HepG2 (cell line): ENCODE measurements around the gene KIAA1217. TPM values are rescaled to one million over a fixed set of nuclear protein-coding genes. Genes with fewer than 3 reads are reported as not detected.
A peak's percentile ranks its signal among the peaks of the same experiment; 100 is the strongest.

Source experiments
- CTCF ChIP-seq: sonication (generic); formaldehyde crosslinking; IDR thresholded peaks from 2 replicates; pipeline ENCODE4 v1.5.0; 2020; ENCODE audit warnings: mild to moderate bottlenecking, missing genetic modification reagents, moderate library complexity
- FIP1L1 ChIP-seq: fragments of 200-400 bp; formaldehyde crosslinking; IDR thresholded peaks from 2 replicates; pipeline ENCODE4 v1.6.1; 2018; ENCODE audit warnings: low read depth, mild to moderate bottlenecking, low read length, moderate library complexity, borderline replicate concordance; ENCODE audit not compliant: insufficient read depth
- HNF1B ChIP-seq: sonication (generic); formaldehyde crosslinking; IDR thresholded peaks from 2 replicates; pipeline ENCODE4 v1.5.1; 2020; ENCODE audit warnings: mild to moderate bottlenecking, moderate library complexity, missing genetic modification reagents
- MATR3 ChIP-seq: sonication (generic); formaldehyde crosslinking; IDR thresholded peaks from 2 replicates; pipeline ENCODE4 v1.4.0; 2020; ENCODE audit warnings: missing genetic modification reagents
- RAD21 ChIP-seq: fragments of 450-650 bp; formaldehyde crosslinking; IDR thresholded peaks from 2 replicates; pipeline ENCODE4 v1.5.0; 2020; ENCODE audit warnings: mild to moderate bottlenecking
- SMC3 ChIP-seq: IDR thresholded peaks from 2 replicates; pipeline ENCODE4 v1.6.1; 2011; ENCODE audit warnings: low read length, improper control_type of control experiment
- STAG1 ChIP-seq: sonication (generic); formaldehyde crosslinking; IDR thresholded peaks from 2 replicates; pipeline ENCODE4 v1.4.0; 2020; ENCODE audit warnings: missing genetic modification reagents
- TGIF2 ChIP-seq: IDR thresholded peaks from 2 replicates; pipeline ENCODE4 v1.6.1; 2016; ENCODE audit warnings: control low read depth, missing compliant biosample characterization
- XRCC5 ChIP-seq: fragments of 200-400 bp; formaldehyde crosslinking; optimal IDR thresholded peaks from 2 replicates; pipeline ENCODE3; 2017; ENCODE audit warnings: mild to moderate bottlenecking, low read length
- ZBTB46 ChIP-seq: sonication (generic); formaldehyde crosslinking; IDR thresholded peaks from 2 replicates; pipeline ENCODE4 v1.4.0; 2020; ENCODE audit warnings: mild to moderate bottlenecking, missing genetic modification reagents, borderline replicate concordance
- ZNF160 ChIP-seq: sonication (generic); formaldehyde crosslinking; IDR thresholded peaks from 2 replicates; pipeline ENCODE4 v1.8.0; 2022; ENCODE audit warnings: mild to moderate bottlenecking, inconsistent platforms, missing genetic modification reagents
- ZNF225 ChIP-seq: sonication (generic); formaldehyde crosslinking; IDR thresholded peaks from 2 replicates; pipeline ENCODE4 v1.4.0; 2020; ENCODE audit warnings: mild to moderate bottlenecking, missing genetic modification reagents
- ZNF263 ChIP-seq: sonication (generic); formaldehyde crosslinking; IDR thresholded peaks from 2 replicates; pipeline ENCODE4 v1.4.0; 2020; ENCODE audit warnings: missing genetic modification reagents
- ZNF597 ChIP-seq: sonication (generic); formaldehyde crosslinking; IDR thresholded peaks from 2 replicates; pipeline ENCODE4 v1.5.0; 2020; ENCODE audit warnings: missing genetic modification reagents
- ZNF598 ChIP-seq: sonication (generic); formaldehyde crosslinking; IDR thresholded peaks from 2 replicates; pipeline ENCODE4 v1.5.1; 2020; ENCODE audit warnings: mild to moderate bottlenecking, missing genetic modification reagents, borderline replicate concordance
- polyA plus RNA-seq, 8 experiments: library from polyadenylated mRNA; depleted of rRNA in 3 of 8; stranded (reverse) in 7 of 8; unstranded in 1 of 8; fragments of >200 nt; fragmentation: Illumina TruSeq in 4 of 8; extraction: Trizol in 4 of 8; gene quantifications; 2 replicates each; pipeline versions ENCODE4 v1.2.1 to v1.2.3, GENCODE V29; 2011 to 2016; ENCODE audit warnings: low read depth in 4 of 8, missing spikeins in 1 of 8, mixed read lengths in 1 of 8; ENCODE audit not compliant: insufficient read depth in 1 of 8
- total RNA-seq, 5 experiments: library from RNA; depleted of rRNA; stranded (reverse); fragments of >200 nt; fragmentation: Illumina TruSeq; extraction: Trizol; gene quantifications; 2 replicates each; pipeline ENCODE4 v1.2.3, GENCODE V29; 2016; ENCODE audit warnings: low read depth in 1 of 5

The KIAA1217 gene
- total and polyA plus RNA-seq, 2 of the 13 experiments (the other 11 are each of a cell fraction or from before 2014, with no cell fraction given) = 4.6 to 10.9 TPM

GRCh38 chr10:24518981-24519597, 310.2 kb downstream of the KIAA1217 start (continued):
- TF ChIP-seq RAD21 (CRISPR knock-in tag) = 0 out of 2 replicates have a peak, but pooled peaks have one; percentile 51
- TF ChIP-seq ZBTB46 (CRISPR knock-in tag) = no peak
- TF ChIP-seq SMC3 = peak; percentile 64; the same call in 1 of the 2 replicates
- no peak for TF ChIP-seq FIP1L1
- TF ChIP-seq ZNF598 = no peak
- peak; percentile 21; the same call in 1 of the 2 replicates for TF ChIP-seq HNF1B (CRISPR knock-in tag)
- TF ChIP-seq ZNF597 (CRISPR knock-in tag) = no peak
- TF ChIP-seq ZNF263 = no peak
- no peak for TF ChIP-seq ZNF160 (CRISPR knock-in tag)
- TF ChIP-seq MATR3 = no peak
- peak; percentile 74 for TF ChIP-seq CTCF (CRISPR knock-in tag)
- TF ChIP-seq XRCC5 = peak; percentile 37
- peak; percentile 72 for TF ChIP-seq STAG1
- TF ChIP-seq TGIF2 = no peak
- TF ChIP-seq ZNF225 (CRISPR knock-in tag) = no peak
